SJSA1 (cell line): ENCODE data around the gene IQGAP2. TPM values are rescaled to one million over a fixed set of nuclear protein-coding genes. Genes with fewer than 3 reads are reported as not detected.
"Not testable (repeated sequence)": the region's sequence is repeated elsewhere in the genome, so short reads cannot be mapped to it uniquely, and the experiment has no call there.

Source experiments
- DNase-seq, 2 experiments: peaks; one replicate each; pipeline ENCODE4 v3.0.0-alpha.2; 2015 to 2020; ENCODE audit warnings: low spot score in 2 of 2, low read depth in 1 of 2
- H3K27ac ChIP-seq: fragments of 250-450 bp; sonication (Bioruptor Pico); 2 replicates; pipeline ENCODE4 v1.5.1; 2020; ENCODE audit warnings: mild to moderate bottlenecking, moderate library complexity
- H3K27me3 ChIP-seq: fragments of 250-450 bp; sonication (Bioruptor Pico); replicated peaks from 2 replicates; pipeline ENCODE4 v1.5.1; 2020; ENCODE audit warnings: mild to moderate bottlenecking, moderate library complexity
- H3K36me3 ChIP-seq: fragments of 250-450 bp; sonication (Bioruptor Pico); 2 replicates; pipeline ENCODE4 v1.5.1; 2020; ENCODE audit warnings: mild to moderate bottlenecking
- H3K4me1 ChIP-seq: fragments of 250-450 bp; sonication (Bioruptor Pico); replicated peaks from 2 replicates; pipeline ENCODE4 v1.6.1; 2021; ENCODE audit warnings: mild to moderate bottlenecking
- H3K4me3 ChIP-seq: fragments of 250-450 bp; sonication (Bioruptor Pico); 2 replicates; pipeline ENCODE4 v1.5.1; 2020; ENCODE audit warnings: mild to moderate bottlenecking
- H3K9me3 ChIP-seq: fragments of 250-450 bp; sonication (Bioruptor Pico); replicated peaks from 2 replicates; pipeline ENCODE4 v1.5.1; 2020; ENCODE audit warnings: mild to moderate bottlenecking
- total RNA-seq: library from RNA; depleted of rRNA; stranded (reverse); fragments of >200 nt; shearing (Covaris generic); gene quantifications from 2 replicates; pipeline ENCODE4 v1.2.3, GENCODE V29; 2014

Gene IQGAP2
- total RNA-seq, 1 experiment from 2014 or later: 0.37 TPM

DNA sequence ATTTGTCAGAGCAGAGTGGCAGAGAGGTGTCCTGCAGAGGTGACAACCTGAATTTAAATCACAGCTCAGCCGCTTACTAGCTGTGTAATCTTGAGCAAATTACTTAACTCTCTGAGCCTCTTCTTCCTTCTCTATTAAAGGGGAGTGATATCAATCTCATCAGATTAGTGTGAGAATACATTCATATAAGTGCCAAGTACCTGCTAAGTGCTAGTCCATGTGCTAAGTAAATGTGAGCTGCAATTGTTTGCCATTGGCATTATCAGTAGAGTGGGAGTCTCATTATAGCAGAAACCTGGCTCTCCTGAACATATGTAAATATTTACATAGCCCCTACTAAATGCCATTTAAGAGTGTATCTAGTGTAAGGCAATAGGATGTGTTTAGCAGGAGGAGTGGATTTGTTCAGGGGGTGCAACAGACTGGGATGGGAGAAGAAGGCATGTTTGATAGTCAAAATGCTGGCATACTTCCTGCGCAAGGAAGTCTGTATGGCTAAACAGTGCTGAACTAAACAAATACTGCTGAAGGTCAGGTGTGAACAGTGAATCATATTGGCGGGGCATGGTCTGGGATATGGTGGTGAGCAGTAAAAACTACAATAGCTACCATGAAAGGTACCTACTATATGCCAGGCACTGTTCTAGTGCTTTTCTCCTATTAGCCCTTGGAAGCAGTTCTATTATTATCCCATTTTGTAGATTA lies 145.6 kb downstream of the IQGAP2 start:
- Histone ChIP-seq H3K4me1 (no peaks in the 10 kb centered on the region), H3K9me3 (no peaks in the 10 kb centered on the region), H3K27ac (no peak overlapping the region), H3K4me3 (no peak overlapping the region), H3K27me3 (no peaks in the 10 kb centered on the region; the same call in 1 of the 2 replicates), H3K36me3 (no peaks in the 10 kb centered on the region)
- DNase-seq: no peak

DNA sequence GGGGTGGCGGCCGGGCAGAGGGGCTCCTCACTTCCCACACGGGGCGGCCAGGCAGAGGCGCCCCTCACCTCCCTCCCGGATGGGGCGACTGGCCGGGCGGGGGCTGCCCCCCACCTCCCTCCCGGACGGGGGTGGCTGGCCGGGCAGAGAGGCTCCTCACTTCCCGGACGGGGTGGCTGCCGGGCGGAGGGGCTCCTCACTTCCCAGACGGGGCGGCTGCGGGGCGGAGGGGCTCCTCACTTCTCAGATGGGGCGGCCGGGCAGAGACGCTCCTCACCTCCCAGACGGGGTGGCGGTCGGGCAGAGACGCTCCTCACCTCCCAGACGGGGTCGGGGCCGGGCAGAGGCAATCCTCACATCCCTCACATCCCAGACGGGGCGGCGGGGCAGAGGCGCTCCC lies 147.8 kb downstream of the IQGAP2 start:
- not testable (repeated sequence) for DNase-seq, H3K4me3 ChIP-seq, H3K9me3 ChIP-seq, H3K4me1 ChIP-seq, H3K27ac ChIP-seq, H3K27me3 ChIP-seq, H3K36me3 ChIP-seq

DNA sequence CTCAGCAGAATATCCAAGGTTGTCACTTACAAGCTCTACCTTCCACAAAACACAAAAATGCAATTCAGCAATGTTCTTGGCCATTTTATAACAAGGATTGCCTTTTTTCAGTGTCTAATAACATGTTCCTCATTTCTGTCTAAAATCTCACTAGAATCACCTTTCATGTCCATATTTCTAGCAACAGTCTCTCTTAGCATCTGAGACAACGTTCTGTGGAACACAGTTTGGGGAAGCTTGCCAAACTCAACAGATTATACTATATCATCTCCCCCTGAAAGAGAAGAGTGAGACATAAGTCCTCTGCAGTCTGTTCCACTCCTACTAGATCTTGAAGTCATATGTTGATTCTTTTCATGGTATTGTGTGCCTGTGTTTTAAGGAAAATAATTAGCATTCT lies 149.5 kb downstream of the IQGAP2 start:
- Histone ChIP-seq H3K27me3 (no peaks in the 10 kb centered on the region; the same call in 1 of the 2 replicates), H3K9me3 (no peaks in the 10 kb centered on the region), H3K4me3 (no peak overlapping the region), H3K36me3 (no peaks in the 10 kb centered on the region), H3K4me1 (no peaks in the 10 kb centered on the region), H3K27ac (no peak overlapping the region)
- DNase-seq: no peak

DNA sequence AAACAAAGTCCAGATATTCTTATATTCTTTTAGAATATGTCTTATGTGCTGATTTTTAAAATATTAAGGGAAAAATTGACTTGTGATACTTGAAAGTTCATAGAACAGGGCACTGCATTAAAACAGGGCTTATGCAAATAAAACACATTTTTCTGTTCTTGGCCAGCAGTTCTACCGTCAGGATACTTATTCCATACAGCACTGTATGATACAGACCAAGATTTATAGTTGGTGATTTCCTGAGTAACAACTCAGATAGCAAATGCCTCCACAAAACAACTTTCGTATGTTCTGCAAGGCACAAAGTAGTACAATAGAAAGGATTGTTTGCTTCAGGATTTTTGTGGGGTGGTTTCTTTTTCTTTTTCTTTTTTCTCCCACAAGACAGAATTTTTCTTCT lies 150.2 kb downstream of the IQGAP2 start:
- Histone ChIP-seq H3K9me3 (no peaks in the 10 kb centered on the region), H3K4me3 (no peak overlapping the region), H3K4me1 (no peaks in the 10 kb centered on the region), H3K36me3 (no peaks in the 10 kb centered on the region), H3K27me3 (no peaks in the 10 kb centered on the region; the same call in 1 of the 2 replicates), H3K27ac (no peak overlapping the region)
- no peak for DNase-seq

DNA sequence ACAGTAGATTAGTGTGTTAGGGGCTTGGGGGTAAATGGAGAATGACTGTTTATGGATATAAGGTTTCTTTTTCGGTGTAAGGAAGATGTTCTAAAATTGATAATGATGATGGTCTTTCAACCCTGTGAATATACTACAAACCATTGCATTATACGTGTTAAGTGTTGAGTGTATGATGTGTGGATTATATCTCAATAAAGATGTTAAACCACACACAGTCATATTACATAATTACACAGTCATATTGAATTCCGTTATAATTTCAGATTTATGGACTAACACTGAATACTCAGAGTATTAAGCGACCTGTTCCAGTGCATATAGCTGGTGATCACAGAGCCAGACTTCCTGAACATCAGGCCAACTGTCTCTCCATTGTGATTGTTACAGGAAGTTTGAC lies 152.0 kb downstream of the IQGAP2 start:
- no peak for DNase-seq
- no peaks in the 10 kb centered on the region for H3K4me1 ChIP-seq
- H3K9me3 ChIP-seq: no peaks in the 10 kb centered on the region
- no peak overlapping the region for H3K4me3 ChIP-seq
- H3K36me3 ChIP-seq: no peaks in the 10 kb centered on the region
- no peak overlapping the region for H3K27ac ChIP-seq
- no peaks in the 10 kb centered on the region; the same call in 1 of the 2 replicates for H3K27me3 ChIP-seq

DNA sequence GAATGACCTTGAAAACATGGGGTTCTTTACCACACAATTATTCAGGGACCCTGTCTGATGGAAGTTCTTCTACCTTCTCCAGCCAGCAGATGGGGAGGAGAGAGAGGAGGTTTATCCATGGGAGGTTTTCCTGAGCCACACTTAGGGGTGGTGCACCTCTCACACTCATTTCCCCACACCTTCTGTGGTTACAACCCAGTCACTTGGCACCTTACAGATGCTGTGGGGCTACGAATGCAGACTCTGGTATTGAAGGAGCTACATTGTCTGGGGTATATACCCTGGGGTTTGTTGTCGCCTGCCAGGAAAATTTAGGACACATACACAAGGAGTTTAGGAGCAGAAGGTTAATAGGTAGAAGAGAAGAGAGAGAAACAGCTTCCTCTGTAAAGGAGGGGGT lies 152.6 kb downstream of the IQGAP2 start:
- Histone ChIP-seq H3K4me1 (no peaks in the 10 kb centered on the region), H3K27me3 (peaks cover 4% of the 10 kb centered on the region; the same call in 1 of the 2 replicates), H3K36me3 (no peaks in the 10 kb centered on the region), H3K27ac (no peak overlapping the region), H3K4me3 (no peak overlapping the region), H3K9me3 (no peaks in the 10 kb centered on the region)
- no peak for DNase-seq

DNA sequence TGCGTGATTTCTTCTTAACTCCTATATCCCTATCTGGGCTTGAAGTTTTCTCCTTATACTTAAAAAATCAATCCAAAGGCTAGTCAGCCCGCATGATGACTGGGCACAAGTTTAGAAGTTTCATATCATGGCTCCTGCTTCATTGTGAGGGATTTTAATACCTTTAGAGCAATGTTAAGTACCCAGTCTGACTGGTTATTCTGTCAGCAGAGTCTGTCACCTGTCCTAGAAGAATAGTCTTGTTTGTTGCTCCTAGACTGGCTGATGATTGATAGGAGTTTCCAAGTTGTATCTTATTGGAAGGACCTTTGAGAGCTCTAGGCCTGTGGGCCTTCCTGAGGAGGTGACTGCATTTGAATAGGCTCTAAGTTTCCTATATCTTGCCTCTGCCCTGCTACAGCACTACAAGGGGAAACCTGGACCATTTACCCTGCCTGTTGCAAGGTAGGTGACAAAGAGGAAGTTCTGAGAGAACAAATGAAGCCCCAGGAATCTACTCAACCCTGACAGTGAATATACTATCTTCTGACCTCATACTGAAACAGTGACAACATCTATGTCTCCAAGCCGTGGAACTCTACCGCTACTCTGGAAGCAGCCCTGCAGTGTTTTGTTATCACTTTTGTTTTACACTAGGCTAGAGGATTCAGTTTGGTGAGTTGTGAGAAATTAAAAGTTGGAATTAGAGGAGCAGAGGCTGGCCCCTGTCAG lies 153.6 kb downstream of the IQGAP2 start:
- Histone ChIP-seq H3K27ac (no peak overlapping the region), H3K36me3 (no peaks in the 10 kb centered on the region), H3K4me1 (no peaks in the 10 kb centered on the region), H3K9me3 (no peaks in the 10 kb centered on the region), H3K4me3 (no peak overlapping the region), H3K27me3 (peaks cover 6% of the 10 kb centered on the region)
- DNase-seq: no peak

DNA sequence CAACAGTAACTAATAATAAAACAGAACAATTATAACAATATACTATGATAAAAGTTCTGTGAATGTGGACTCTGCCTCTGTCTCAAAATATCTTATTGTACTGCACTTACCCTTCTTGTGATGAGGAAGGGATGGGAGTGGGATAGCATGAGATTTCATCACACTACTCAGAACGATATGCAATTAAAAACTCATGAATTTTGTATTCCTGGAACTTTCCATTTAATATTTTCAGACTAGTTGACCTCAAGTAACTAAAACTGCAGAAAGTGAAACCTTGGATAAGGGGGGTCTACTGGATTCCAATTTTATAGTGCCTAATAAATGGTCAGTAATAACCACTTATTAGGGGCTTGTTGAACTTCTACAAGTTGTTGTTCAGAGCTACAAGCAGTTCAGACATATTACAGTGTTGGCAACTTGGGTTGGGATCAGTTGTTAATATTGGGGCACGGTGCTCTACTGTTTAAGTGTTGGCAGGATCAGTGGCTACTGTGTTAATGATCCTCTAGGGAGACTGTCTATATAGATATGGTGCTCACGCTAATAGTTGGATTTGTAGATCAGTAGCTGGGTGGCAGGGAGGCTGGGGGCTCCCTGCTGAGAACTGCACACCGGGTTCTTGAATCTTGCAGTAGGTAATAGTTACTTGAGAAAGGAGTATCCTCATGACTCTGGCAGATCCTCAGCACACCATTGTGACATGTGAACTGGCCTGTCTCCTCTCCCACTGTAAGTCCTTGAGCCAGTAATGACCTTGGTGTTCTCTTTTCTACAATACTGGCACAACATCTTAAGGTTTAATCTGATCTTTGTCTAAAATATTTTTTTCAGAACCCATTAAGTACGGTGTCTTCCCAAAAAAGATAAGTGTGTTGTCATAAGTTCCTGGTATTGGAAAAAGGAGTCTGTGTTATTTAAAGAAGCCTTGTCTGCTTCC lies 158.1 kb downstream of the IQGAP2 start:
- no peak overlapping the region for H3K4me3 ChIP-seq
- DNase-seq: no peak
- H3K36me3 ChIP-seq: no peaks in the 10 kb centered on the region
- no peaks in the 10 kb centered on the region for H3K4me1 ChIP-seq
- H3K27ac ChIP-seq: no peak overlapping the region
- no peaks in the 10 kb centered on the region for H3K9me3 ChIP-seq
- H3K27me3 ChIP-seq: peaks cover 27% of the 10 kb centered on the region

DNA sequence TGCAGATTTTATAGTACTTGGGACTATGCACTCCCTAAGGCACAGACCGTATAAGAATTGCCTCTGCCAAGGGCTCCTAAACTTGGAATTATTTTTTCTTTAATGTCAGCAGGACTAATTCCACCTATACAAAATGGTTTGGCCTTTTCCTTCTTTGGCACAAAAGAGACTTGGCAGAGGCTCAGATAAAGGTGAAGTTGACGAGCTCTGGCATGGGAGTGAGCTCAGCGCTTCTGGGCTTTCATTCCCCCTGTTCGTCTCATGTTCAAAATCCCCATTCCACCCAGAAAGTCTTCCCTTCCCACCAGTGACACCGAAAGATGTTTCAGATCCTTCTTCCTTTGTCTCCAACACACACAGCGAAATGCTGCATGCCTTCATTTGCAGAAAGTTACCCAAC lies 158.9 kb downstream of the IQGAP2 start:
- H3K27me3 ChIP-seq: peaks cover 30% of the 10 kb centered on the region
- no peaks in the 10 kb centered on the region for H3K36me3 ChIP-seq
- DNase-seq: no peak
- no peak overlapping the region for H3K27ac ChIP-seq
- no peak overlapping the region for H3K4me3 ChIP-seq
- H3K4me1 ChIP-seq: no peaks in the 10 kb centered on the region
- H3K9me3 ChIP-seq: no peaks in the 10 kb centered on the region

DNA sequence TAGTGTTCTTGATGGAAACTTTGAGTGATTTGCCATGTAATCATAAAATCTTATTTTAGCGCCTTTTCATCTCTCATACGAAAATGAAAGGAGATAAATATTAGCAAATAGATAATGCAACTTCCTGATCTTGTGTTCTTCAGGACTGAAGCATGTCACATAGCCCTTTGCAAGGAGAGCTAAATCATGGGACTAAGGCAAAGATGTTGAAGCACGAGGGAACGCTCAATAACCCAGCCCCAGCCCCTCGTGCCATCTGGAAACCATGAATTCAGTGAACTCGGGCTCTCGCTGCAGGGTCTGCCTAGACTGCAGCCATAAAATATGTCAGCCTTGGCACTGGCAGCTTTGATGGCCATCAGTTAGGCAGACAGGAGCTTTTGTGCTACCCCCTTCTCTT lies 161.9 kb downstream of the IQGAP2 start:
- H3K9me3 ChIP-seq: no peaks in the 10 kb centered on the region
- H3K4me3 ChIP-seq: no peak overlapping the region
- peaks cover 37% of the 10 kb centered on the region for H3K27me3 ChIP-seq
- no peaks in the 10 kb centered on the region for H3K36me3 ChIP-seq
- no peak for DNase-seq
- H3K4me1 ChIP-seq: no peaks in the 10 kb centered on the region
- H3K27ac ChIP-seq: no peak overlapping the region

DNA sequence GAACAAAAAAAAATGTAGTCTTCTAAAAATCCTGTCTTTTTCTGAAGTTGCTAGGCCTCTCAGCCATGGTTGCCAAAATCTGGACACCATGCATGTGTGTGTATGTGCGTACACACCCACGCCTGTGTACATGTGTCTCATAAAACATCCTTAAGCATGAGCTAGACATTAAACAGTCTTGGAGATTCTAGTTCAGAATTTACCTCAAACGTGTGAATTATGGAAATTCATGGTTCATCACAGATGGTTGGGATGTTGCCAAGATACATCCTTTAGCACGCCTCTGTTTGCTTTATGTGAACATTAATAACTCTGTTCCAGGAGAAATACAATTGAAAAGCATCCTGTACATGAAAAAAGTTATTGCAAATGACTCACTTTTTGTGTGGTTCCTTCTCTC lies 167.1 kb downstream of the IQGAP2 start:
- no peak for DNase-seq
- Histone ChIP-seq H3K27me3 (peaks cover 21% of the 10 kb centered on the region), H3K36me3 (no peaks in the 10 kb centered on the region), H3K4me1 (no peaks in the 10 kb centered on the region), H3K27ac (no peak overlapping the region), H3K4me3 (no peak overlapping the region), H3K9me3 (no peaks in the 10 kb centered on the region)

DNA sequence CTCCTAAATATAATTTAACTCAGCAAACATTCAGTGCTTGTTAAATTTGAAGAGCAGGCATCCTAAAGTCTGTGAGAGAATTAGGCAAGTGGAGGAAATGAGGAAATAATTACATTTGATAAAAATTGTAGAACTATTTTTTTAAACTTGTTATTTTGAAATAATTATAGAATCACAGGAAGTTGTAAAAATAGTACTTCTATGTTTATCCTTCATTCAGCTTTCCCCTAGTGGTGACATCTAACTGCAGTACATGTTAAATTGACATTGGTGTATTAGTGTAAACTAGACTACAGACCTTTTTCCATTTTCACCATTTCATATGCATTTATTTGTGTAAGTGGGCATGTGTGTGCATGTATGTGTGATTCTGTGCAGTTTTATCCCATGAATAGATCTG lies 168.5 kb downstream of the IQGAP2 start:
- no peaks in the 10 kb centered on the region for H3K4me1 ChIP-seq

DNA sequence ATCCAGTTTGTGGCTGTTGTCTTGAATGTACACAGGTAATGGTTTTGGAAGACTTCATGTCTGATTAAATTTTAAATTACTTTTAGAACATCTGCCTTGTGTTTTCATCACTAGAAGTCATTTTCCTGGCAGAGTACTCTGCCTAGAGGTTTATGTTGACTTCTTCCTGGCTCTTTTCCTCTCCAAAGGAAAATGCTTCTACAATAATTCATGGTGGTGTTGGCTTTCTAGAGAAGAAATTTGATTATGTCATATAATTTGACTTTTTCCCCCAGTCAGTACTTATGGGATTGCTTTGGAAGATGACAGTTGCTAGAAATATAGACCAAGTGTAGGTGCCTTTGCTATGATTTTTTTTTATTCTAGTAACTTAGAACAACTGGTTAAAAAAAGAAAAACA lies 173.4 kb downstream of the IQGAP2 start:
- no peaks in the 10 kb centered on the region for H3K4me1 ChIP-seq
- H3K9me3 ChIP-seq: no peaks in the 10 kb centered on the region
- H3K27ac ChIP-seq: no peak overlapping the region
- no peak overlapping the region for H3K4me3 ChIP-seq
- no peak for DNase-seq
- peaks cover 15% of the 10 kb centered on the region for H3K27me3 ChIP-seq
- no peaks in the 10 kb centered on the region for H3K36me3 ChIP-seq

More for the DNA sequence above, 168.5 kb downstream of the IQGAP2 start:
- Histone ChIP-seq H3K27ac (no peak overlapping the region), H3K36me3 (no peaks in the 10 kb centered on the region), H3K27me3 (peaks cover 18% of the 10 kb centered on the region), H3K9me3 (no peaks in the 10 kb centered on the region), H3K4me3 (no peak overlapping the region)
- DNase-seq: no peak

DNA sequence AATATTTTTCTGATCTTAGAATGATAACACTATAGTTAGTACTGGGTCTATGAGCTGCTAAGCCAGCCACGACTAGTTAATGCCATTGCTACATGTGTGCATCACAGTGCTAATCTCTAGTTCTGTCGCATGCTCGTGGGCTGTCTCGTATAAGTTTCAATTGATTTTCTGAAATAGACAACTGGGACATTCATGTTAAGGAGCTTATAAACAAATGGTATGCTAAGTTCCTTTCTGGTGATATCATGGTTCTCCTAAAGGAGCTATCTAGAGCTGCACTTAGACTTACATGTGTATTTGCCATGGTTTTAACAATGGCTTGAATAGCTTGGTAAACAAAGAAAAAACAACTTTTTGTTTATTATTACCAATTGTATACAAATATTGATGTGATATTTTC lies 173.9 kb downstream of the IQGAP2 start:
- H3K9me3 ChIP-seq: no peaks in the 10 kb centered on the region
- no peaks in the 10 kb centered on the region for H3K4me1 ChIP-seq
- no peaks in the 10 kb centered on the region for H3K36me3 ChIP-seq
- no peak overlapping the region for H3K27ac ChIP-seq
- no peak for DNase-seq
- H3K27me3 ChIP-seq: peaks cover 15% of the 10 kb centered on the region
- no peak overlapping the region for H3K4me3 ChIP-seq
